CD4-positive, alpha-beta T cell treated with Interleukin-10 for 1 hour (primary cell): ENCODE measurements around the gene PLEKHB2.
"Not testable (repeated sequence)": the region's sequence is repeated elsewhere in the genome, so short reads cannot be mapped to it uniquely, and the experiment has no call there.

Source experiments
- DNase-seq: peaks from one replicate; pipeline ENCODE4 v3.0.0-alpha.2; 2020

PLEKHB2 gene

GRCh38 chr2:131145040-131145439, 39.9 kb downstream of the PLEKHB2 start:
- no peak for DNase-seq

GRCh38 chr2:131146231-131146630, 41.1 kb downstream of the PLEKHB2 start:
- DNase-seq = peak; percentile 13

GRCh38 chr2:131146749-131147148, 41.6 kb downstream of the PLEKHB2 start:
- no peak for DNase-seq

GRCh38 chr2:131148426-131148825, 43.3 kb downstream of the PLEKHB2 start:
- no peak for DNase-seq

- DNase-seq = not testable (repeated sequence)
Observed at GRCh38 chr2:131150109-131150508, 45.0 kb downstream of the PLEKHB2 start.

- no peak for DNase-seq
Observed at GRCh38 chr2:131151398-131151797, 46.3 kb downstream of the PLEKHB2 start.

- DNase-seq = no peak
Observed at GRCh38 chr2:131152074-131152473, 46.9 kb downstream of the PLEKHB2 start.

GRCh38 chr2:131153529-131153928, 48.4 kb downstream of the PLEKHB2 start:
- no peak for DNase-seq

GRCh38 chr2:131154071-131154531, 49.0 kb downstream of the PLEKHB2 start:
- DNase-seq = peak; percentile 71

GRCh38 chr2:131154647-131155046, 49.5 kb downstream of the PLEKHB2 start:
- no peak for DNase-seq

- no peak for DNase-seq
Observed at GRCh38 chr2:131155208-131155855, 50.2 kb downstream of the PLEKHB2 start.

- no peak for DNase-seq
Observed at GRCh38 chr2:131156452-131157149, 51.5 kb downstream of the PLEKHB2 start.

GRCh38 chr2:131165562-131165961, 60.4 kb downstream of the PLEKHB2 start:
- DNase-seq = not testable (repeated sequence)

GRCh38 chr2:131168538-131168937, 63.4 kb downstream of the PLEKHB2 start:
- DNase-seq = no peak

GRCh38 chr2:131178050-131178449, 72.9 kb downstream of the PLEKHB2 start:
- DNase-seq = not testable (repeated sequence)

- DNase-seq = not testable (repeated sequence)
Observed at GRCh38 chr2:131178721-131179418, 73.7 kb downstream of the PLEKHB2 start.

- DNase-seq = not testable (repeated sequence)
Observed at GRCh38 chr2:131181451-131181850, 76.3 kb downstream of the PLEKHB2 start.

- not testable (repeated sequence) for DNase-seq
Observed at GRCh38 chr2:131193421-131193820, 88.3 kb downstream of the PLEKHB2 start.

GRCh38 chr2:131196186-131196585, 91.0 kb downstream of the PLEKHB2 start:
- DNase-seq = not testable (repeated sequence)
